Measurements from ENCODE around the gene NPAS4.

- TF ChIP-seq CTCF (IDR thresholded peaks at IDR 0.05; ENCODE audit: low read depth, low read length, poor library complexity, severe bottlenecking) (no peak), EZH2phosphoT487 (IDR thresholded peaks at IDR 0.05; ENCODE audit: borderline replicate concordance, low read length) (no peak)
Observed at GRCh38 chr11:66464916-66465315, 44.1 kb downstream of the NPAS4 start.
